Activated naive CD4-positive, alpha-beta T cell (primary cell): ENCODE data around the gene BPIFB6.

ENCODE experiments used
- DNase-seq, 4 experiments: peaks; one replicate each; lab custom pipeline; 2025; lab: John Stamatoyannopoulos, UW

The BPIFB6 gene

GRCh38 chr20:33063271-33063670 is 31.8 kb downstream of the BPIFB6 start:
- no peak for DNase-seq

DNA sequence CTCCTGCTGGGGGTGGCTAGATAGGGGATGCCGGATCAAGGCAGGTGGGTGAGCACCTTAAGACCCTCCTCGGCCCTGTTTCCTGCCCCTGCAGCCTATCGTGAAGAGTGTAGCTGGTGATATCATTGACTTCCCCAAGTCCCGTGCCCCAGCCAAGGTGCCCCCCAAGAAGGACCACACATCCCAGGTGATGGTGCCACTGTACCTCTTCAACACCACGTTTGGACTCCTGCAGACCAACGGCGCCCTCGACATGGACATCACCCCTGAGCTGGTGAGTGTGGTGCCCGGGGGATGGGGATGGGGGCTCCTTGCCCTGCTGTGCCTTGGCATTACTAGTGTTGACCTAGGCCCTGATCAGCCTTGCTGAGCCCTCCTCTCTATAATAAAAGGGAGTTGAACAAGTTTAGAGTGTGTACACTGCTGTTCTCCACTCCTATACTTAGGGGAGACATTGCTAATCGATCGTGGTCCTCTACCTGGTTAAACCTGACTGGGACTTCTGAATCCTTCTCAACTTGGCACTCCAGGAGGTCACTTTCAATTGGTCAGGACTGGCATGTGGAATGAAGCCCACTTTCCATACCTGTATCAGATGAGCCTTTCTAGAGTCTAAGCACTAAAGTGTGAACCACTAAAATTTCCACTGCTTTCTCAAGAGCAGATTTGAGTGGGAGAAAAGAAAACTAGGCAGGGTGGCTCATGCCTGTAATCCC is 33.3 kb downstream of the BPIFB6 start:
- no peak for DNase-seq

- no peak for DNase-seq
Measured at GRCh38 chr20:33065785-33066184, 34.3 kb downstream of the BPIFB6 start.

GRCh38 chr20:33067806-33068205 is 36.4 kb downstream of the BPIFB6 start:
- no peak for DNase-seq

DNA sequence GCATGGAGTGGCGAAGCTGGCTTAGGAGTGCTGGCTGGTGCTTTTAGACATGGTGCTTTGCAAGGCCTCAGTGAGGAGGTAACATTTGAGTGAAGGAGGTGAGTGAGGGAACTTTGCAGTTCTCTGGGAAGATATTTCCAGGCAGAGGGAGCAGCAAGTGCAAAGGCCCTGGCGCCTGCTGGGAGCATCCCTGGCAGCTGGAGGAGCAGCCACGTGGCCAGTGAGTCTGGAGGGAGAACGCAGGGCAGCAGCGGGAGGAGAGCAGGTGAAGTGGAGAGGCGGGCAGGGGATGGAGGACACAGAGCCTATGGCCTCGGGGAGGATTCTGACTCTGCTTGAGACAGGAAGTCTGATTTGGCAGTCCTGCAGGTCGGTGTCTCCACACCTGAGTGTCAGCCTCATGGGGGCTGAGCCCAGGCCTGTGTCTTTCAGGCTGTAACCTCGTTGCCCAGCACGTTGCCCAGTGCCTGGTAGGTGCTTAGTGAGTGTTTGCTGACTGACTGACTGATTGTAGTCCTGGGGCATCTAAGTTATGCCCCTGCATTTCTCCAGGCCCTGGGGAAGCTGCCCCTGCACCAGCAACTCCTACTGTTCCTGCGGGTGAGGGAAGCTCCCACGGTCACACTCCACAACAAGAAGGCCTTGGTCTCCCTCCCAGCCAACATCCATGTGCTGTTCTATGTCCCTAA is 36.9 kb downstream of the BPIFB6 start:
- DNase-seq, result no peak

GRCh38 chr20:33069673-33070072 is 38.2 kb downstream of the BPIFB6 start:
- DNase-seq, result no peak

DNA sequence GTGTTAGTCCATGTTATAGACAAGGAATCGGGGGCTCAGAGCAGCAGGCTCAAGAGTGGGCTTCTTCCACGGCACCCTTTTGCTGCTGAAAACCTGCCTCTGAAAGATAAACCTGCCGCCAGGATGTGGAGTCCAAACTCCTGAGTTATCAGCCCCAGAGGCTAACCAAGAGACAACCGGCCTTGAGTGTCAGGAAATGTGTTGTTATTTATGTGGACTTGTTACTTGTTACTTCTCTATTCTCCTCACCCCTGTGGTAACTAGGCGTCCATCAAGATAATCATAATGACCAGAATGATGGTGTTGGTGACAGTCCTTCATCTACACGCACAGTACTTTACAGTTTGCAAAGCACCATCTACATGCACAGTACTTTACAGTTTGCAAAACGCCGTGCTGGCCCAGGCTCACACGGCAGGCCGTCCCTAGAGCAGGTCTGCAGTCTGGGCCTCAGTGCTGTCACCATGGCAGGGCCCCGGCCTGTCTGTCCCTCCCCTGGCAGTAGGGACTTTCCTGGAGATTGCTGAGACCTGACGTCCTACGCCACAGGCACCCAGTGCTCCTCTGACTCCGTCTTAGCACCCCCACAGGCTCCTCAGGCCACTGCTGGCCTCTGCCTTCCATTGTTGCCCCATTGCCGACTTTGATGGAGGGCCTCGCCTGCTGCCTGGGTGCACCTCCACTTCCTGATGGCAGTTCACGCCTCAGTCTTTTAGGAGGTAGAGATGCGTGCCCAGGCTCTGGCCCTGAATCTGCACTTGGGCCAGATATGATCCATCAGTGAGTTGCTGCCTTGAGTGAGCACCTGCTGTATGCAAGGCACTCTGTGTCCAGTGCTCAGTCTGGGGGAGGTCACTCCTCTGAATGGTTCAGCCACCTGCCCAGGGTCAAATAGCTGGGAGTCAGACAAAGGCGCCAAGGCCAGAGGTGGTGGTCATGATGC is 38.9 kb downstream of the BPIFB6 start:
- no peak for DNase-seq

- no peak for DNase-seq
Measured at GRCh38 chr20:33071198-33071597, 39.8 kb downstream of the BPIFB6 start.

- DNase-seq, result no peak
Measured at GRCh38 chr20:33072362-33072761, 40.9 kb downstream of the BPIFB6 start.

- DNase-seq, result no peak
Measured at GRCh38 chr20:33072813-33073212, 41.4 kb downstream of the BPIFB6 start.

DNA sequence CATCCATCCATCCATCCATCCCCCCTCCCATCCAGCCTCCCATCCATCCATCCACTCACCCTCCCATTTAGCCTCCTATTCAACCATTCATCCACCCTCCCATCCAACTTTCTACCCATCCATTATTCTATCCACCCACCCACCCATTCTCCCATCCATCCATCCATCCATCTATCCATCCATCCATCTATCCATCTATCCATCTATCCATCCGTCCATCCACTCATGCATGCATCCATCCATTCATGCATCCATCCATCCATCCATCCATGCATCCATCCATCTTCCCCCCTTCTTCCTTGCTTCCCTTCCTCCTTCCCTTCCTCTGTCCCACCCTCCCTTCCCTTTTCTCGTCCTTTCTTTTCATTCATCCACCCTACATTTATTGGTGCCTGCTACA is 43.2 kb downstream of the BPIFB6 start:
- DNase-seq, result no peak

- DNase-seq, result no peak
Measured at GRCh38 chr20:33075281-33075680, 43.8 kb downstream of the BPIFB6 start.

DNA sequence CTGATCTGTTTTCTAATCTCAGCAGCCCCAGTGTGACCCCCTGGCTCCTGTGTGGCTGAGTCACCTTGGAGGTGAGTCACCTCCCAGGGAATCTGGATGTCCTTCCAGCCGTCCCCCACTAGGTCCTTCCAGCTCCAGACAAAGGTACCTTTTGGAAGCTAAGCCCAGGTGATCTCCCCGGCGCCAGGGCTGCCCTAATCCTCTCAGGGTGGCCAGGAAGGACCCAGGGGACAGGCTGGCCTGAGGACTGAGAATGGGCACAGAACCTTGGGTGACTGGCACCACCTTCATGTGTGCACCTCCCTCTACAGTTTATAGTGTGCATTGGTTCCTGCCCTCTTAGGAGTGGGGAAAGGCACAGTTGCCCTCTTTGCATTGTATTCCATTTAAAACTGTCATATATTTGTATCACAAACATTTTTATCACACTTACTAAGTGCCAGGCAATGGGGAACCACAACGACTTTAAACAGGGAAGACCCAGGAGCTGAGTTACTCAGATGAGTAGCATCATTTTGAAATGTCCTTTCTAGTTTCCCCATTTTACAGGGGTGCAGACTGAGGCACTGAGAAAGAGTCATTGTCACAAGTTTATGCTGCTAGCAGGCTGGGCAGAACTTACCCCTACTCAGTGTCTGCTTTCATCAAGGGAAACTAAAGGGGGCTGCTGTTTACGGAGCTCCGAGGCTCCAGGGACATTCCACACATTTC is 45.4 kb downstream of the BPIFB6 start:
- DNase-seq, result no peak

- DNase-seq, result no peak
Measured at GRCh38 chr20:33079259-33079658, 47.8 kb downstream of the BPIFB6 start, which contains the start of gene BPIFB4. Gene BPIFB4, plus strand, starts transcription at chr20:33079643. Its CDS starts 1,884 bp downstream, at chr20:33081527.

DNA sequence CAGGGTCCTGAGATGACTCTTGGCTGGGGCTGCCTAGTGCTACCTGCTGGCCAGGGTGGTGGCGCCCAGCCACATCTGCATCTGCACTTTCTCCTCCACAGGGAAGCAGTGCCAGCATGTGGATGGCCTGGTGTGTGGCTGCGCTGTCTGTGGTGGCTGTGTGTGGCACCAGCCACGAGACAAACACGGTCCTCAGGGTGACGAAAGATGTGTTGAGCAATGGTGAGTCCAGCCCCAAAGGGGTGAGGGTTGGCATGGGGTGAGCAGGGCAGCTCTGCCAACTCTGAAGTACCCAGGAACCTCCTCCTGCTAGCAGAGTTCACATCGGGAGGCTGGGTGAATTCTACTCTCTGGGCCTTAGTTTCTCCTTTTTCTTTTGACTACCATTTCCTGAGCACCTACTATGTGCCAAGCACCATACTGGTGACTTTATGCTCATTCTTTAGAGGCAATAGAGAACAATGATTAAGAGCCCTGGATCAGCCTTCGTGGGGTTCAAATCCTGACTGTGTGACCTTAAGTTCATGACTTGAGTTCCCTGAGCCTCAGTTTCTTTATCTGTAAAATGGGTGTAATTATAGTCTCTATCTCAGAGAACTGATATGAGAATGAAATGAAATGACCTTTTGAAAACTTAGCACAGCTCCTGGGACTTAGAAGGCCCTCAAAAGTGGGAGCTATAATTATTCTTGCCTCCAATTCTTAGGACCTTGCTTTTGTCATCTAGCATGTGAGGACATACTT is 50.1 kb downstream of the BPIFB6 start:
- no peak for DNase-seq

- no peak for DNase-seq
Measured at GRCh38 chr20:33082546-33082945, 51.1 kb downstream of the BPIFB6 start.

DNA sequence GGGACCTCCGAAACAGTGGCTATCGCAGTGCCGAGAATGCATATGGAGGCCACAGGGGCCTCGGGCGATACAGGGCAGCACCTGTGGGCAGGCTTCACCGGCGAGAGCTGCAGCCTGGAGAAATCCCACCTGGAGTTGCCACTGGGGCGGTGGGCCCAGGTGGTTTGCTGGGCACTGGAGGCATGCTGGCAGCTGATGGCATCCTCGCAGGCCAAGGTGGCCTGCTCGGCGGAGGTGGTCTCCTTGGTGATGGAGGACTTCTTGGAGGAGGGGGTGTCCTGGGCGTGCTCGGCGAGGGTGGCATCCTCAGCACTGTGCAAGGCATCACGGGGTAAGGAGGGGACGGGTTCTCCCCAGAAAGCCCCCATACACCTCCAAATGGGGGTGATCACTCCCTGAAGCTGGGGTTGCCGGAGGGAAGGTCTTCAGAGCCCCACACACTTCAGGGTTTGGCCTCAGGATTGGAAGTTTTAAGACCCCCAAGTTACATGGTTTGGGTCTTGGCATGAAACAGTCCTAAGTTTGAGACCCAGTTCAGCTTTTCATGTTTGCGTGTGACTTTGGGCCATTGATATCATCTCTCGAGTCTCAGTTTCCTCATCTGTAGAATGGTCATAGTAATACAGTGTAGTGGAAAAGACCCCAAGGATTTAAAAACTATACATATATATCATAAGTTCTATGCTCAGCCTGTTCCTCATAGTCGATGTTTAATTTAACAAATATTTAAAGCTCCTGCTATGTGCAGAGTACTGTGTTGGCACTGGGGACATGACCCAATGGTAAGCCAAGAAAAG is 52.3 kb downstream of the BPIFB6 start:
- no peak for DNase-seq

DNA sequence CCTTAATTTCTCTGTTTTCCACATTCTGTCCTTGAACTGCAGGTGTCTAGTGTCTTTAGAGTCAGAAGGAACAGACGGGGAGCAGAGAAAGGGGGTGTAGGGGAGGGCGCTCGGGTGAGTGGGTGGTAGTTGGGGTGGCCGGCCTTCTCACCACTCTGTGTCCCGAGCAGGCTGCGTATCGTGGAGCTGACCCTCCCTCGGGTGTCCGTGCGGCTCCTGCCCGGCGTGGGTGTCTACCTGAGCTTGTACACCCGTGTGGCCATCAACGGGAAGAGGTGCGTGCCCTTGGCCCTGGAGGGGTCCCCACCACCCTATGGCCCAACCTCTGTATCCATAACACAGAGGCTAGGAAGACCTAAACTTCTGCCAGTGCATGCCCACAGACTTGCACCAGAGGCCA is 53.3 kb downstream of the BPIFB6 start:
- DNase-seq, result no peak

DNA sequence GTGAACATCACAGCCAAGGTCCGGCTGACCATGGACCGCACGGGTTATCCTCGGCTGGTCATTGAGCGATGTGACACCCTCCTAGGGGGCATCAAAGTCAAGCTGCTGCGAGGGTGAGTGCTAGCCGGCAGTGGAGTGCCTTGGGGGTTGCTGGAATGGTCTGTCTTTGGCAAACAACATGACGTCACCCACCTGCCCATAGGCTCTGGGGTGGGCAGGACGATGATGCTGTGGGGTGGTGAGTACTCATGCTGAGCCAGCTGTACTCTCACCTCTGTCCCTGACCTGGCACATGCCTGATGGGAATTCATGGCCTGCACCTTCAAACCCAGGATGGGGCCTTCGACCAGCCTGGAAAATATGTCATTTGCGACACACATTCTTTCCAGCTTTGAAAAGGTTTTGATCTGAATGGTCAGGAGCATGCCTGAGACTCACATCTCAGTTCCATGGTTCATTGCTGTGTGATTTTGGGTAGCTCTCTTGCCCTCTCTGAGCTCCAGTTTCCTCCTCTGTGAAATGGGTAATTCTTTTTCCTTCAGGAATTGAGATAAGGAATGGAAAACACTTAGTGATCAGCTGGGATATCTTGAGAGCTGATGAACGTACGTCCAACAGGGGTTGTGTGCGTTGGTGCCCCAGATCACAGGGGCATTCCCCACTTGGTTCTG is 54.7 kb downstream of the BPIFB6 start:
- DNase-seq, result no peak

GRCh38 chr20:33091147-33091546 is 59.7 kb downstream of the BPIFB6 start:
- DNase-seq, result no peak
